Keratinocyte (primary cell): ENCODE measurements around the gene LPCAT1. TPM values are rescaled to one million over a fixed set of nuclear protein-coding genes. Genes with fewer than 3 reads are reported as not detected.

Source experiments
- DNase-seq: peaks from one replicate; pipeline ENCODE4 v3.0.0-alpha.2; 2011; ENCODE audit warnings: low read depth, missing footprints, low spot score
- FAIRE-seq: peaks from 2 replicates; lab custom pipeline; 2011; peaks lifted over from hg19 to GRCh38; lab: Jason Lieb, UNC
- H2AFZ ChIP-seq: 2 replicates; pipeline ENCODE4 v1.6.0; 2012; ENCODE audit warnings: low read length, control low read depth, inconsistent platforms; ENCODE audit not compliant: control insufficient read depth
- H3K27ac ChIP-seq: 2 replicates; pipeline ENCODE4 v1.5.1; 2011; ENCODE audit warnings: low read length; ENCODE audit not compliant: control insufficient read depth, insufficient read depth
- H3K27me3 ChIP-seq: 3 replicates; pipeline ENCODE4 v1.6.0; 2011; ENCODE audit warnings: low read length; ENCODE audit not compliant: control insufficient read depth, insufficient read depth; ENCODE audit errors: extremely low read depth
- H3K36me3 ChIP-seq, 2 experiments: 2 replicates in 1 of 2; 3 replicates in 1 of 2; pipeline ENCODE4 v1.5.1; 2011; ENCODE audit warnings: low read length in 2 of 2, mild to moderate bottlenecking in 1 of 2; ENCODE audit not compliant: control insufficient read depth in 2 of 2, insufficient read depth in 2 of 2; ENCODE audit errors: extremely low read depth in 1 of 2
- H3K4me1 ChIP-seq: 3 replicates; pipeline ENCODE4 v1.5.1; 2011; ENCODE audit warnings: low read length; ENCODE audit not compliant: control insufficient read depth, insufficient read depth; ENCODE audit errors: extremely low read depth
- H3K4me2 ChIP-seq: 3 replicates; pipeline ENCODE4 v1.6.0; 2011; ENCODE audit warnings: low read depth, low read length; ENCODE audit not compliant: control insufficient read depth, insufficient read depth; ENCODE audit errors: extremely low read depth
- H3K4me3 ChIP-seq, 3 experiments: fragments of 200-600 bp in 1 of 3; sonication (generic) in 1 of 3; 2 replicates in 2 of 3; 3 replicates in 1 of 3; pipeline ENCODE4 v1.5.1; 2011 to 2016; ENCODE audit warnings: low read length in 3 of 3, mild to moderate bottlenecking in 3 of 3, control low read depth in 2 of 3, inconsistent platforms in 1 of 3, low read depth in 1 of 3, mixed read lengths in 1 of 3, mixed run types in 1 of 3, moderate library complexity in 1 of 3; ENCODE audit not compliant: control insufficient read depth in 2 of 3, insufficient read depth in 2 of 3; ENCODE audit errors: extremely low read depth in 1 of 3
- H3K79me2 ChIP-seq: 2 replicates; pipeline ENCODE4 v1.6.0; 2012; ENCODE audit warnings: low read length; ENCODE audit not compliant: control insufficient read depth, insufficient read depth
- H3K9ac ChIP-seq: 3 replicates; pipeline ENCODE4 v1.6.0; 2011; ENCODE audit warnings: low read length; ENCODE audit not compliant: control insufficient read depth, insufficient read depth; ENCODE audit errors: extremely low read depth
- H3K9me1 ChIP-seq: 3 replicates; pipeline ENCODE4 v1.6.0; 2011; ENCODE audit warnings: low read length; ENCODE audit not compliant: control insufficient read depth, insufficient read depth; ENCODE audit errors: extremely low read depth
- H3K9me3 ChIP-seq: 2 replicates; pipeline ENCODE4 v1.5.1; 2012; ENCODE audit warnings: low read depth, low read length; ENCODE audit not compliant: control insufficient read depth
- H4K20me1 ChIP-seq: 3 replicates; pipeline ENCODE4 v1.6.0; 2011; ENCODE audit warnings: low read length; ENCODE audit not compliant: control insufficient read depth, insufficient read depth; ENCODE audit errors: extremely low read depth
- EZH2 ChIP-seq: IDR thresholded peaks from one replicate; pipeline ENCODE4 v1.6.1; 2012; ENCODE audit warnings: inconsistent platforms, mild to moderate bottlenecking, low read length, moderate library complexity
- dilution Hi-C: fragments of 300-500 bp; cut with MboI; formaldehyde crosslinking; loops from one replicate; pipeline ENCODE4 v1.7.0; 2020; ENCODE audit warnings: low sequenced_read_pairs; ENCODE audit not compliant: extremely low pct_ligation_motif_present
- polyA plus RNA-seq, 5 experiments: library from polyadenylated mRNA; depleted of rRNA in 3 of 5; stranded (reverse) in 3 of 5; stranded (forward) in 1 of 5; unstranded in 1 of 5; fragments of >200 nt; gene quantifications; 1 replicate in 1 of 5; 2 replicates in 3 of 5; 3 replicates in 1 of 5; pipeline versions ENCODE4 v1.2.1 to v1.2.3, GENCODE V29; 2011 to 2012; ENCODE audit warnings: missing spikeins in 2 of 5, low read depth in 1 of 5, low replicate concordance in 1 of 5
- TF ChIP-seq, protein P1 (sequence below), 3 experiments: IDR thresholded peaks in 1 of 3; conservative IDR thresholded peaks in 1 of 3; optimal IDR thresholded peaks in 1 of 3; 2 replicates in 2 of 3; 3 replicates in 1 of 3; pipeline versions ENCODE3 to v1.5.1; 2011; ENCODE audit warnings: low read length in 3 of 3, mild to moderate bottlenecking in 3 of 3, moderate library complexity in 2 of 3, control low read depth in 1 of 3, inconsistent platforms in 1 of 3; ENCODE audit not compliant: insufficient read depth in 2 of 3; ENCODE audit errors: extremely low read depth in 1 of 3

The LPCAT1 gene
- polyA plus RNA-seq, 1 donor (not counting 4 experiments of a cell fraction or from before 2014, with no cell fraction given), result 32.9 TPM

DNA sequence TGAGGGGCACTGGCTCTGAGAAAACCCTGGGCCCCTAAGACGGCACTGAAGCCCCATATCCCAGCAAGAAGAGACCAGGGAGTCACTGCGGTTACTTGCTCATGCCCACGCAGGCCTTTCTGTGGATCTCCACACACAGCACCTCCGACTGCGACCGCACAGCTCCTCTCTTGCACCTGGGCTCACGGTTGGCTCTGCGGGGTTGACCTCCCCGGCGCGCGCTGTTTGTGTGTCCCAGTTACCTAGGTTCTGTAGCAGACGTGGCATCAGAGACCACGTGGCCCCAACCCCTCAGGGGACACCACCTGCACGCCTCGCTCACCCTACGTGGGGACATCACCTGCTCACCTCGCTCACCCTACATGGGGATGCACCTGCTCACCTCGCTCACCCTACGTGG, 12.7 kb downstream of the LPCAT1 start:
- Histone ChIP-seq H3K9ac (no peak overlapping the region), H3K4me3 (no peak overlapping the region), H3K4me1 (peaks cover 12% of the 10 kb centered on the region), H3K79me2 (peaks cover 90% of the 10 kb centered on the region), H3K9me3 (no peaks in the 10 kb centered on the region), H4K20me1 (peaks cover 31% of the 10 kb centered on the region), H3K27ac (no peak overlapping the region), H3K27me3 (no peaks in the 10 kb centered on the region), H3K9me1 (no peaks in the 10 kb centered on the region), H3K36me3 (peaks cover 20 to 21% of the 10 kb centered on the region in 2 experiments), H3K4me2 (no peak overlapping the region), H2AFZ (no peak overlapping the region)
- TF ChIP-seq EZH2, result no peak
- TF ChIP-seq, protein P1, sequence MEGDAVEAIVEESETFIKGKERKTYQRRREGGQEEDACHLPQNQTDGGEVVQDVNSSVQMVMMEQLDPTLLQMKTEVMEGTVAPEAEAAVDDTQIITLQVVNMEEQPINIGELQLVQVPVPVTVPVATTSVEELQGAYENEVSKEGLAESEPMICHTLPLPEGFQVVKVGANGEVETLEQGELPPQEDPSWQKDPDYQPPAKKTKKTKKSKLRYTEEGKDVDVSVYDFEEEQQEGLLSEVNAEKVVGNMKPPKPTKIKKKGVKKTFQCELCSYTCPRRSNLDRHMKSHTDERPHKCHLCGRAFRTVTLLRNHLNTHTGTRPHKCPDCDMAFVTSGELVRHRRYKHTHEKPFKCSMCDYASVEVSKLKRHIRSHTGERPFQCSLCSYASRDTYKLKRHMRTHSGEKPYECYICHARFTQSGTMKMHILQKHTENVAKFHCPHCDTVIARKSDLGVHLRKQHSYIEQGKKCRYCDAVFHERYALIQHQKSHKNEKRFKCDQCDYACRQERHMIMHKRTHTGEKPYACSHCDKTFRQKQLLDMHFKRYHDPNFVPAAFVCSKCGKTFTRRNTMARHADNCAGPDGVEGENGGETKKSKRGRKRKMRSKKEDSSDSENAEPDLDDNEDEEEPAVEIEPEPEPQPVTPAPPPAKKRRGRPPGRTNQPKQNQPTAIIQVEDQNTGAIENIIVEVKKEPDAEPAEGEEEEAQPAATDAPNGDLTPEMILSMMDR (optimal IDR thresholded peaks at IDR 0.05 in 1 of 3, IDR thresholded peaks at IDR 0.05 in 1 of 3, conservative IDR thresholded peaks at IDR 0.05 in 1 of 3; ENCODE audit: extremely low read depth in 1 of 3, insufficient read depth in 2 of 3, low read length in 3 of 3), result no peak
- dilution Hi-C loops, result no loop called here
- DNase-seq (no peak), FAIRE-seq (no peak)

DNA sequence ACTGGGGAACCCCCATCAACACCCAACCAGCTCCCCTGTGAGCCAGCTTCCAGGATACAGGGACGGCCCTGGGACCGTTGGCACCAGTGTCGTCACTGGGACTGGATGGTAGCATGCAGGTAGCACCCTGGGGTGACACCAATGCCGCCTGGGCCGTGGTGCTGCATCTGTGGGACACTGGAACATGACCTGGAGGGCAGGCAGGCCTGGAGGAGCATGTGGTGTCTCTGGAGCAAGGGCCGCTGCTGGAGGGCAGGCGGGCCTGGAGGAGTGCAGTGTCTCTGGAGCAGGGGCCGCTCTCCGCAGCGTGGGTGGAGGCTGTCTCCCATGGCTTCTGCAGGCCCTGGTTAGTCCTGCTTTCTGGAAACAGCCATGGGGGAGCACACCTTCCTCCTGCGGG, 13.1 kb downstream of the LPCAT1 start:
- Histone ChIP-seq H3K4me2 (no peak overlapping the region), H3K4me3 (no peak overlapping the region), H3K9me1 (no peaks in the 10 kb centered on the region), H3K27me3 (no peaks in the 10 kb centered on the region), H4K20me1 (peaks cover 28% of the 10 kb centered on the region), H2AFZ (no peak overlapping the region), H3K9me3 (no peaks in the 10 kb centered on the region), H3K4me1 (peaks cover 10% of the 10 kb centered on the region), H3K79me2 (peaks cover 90% of the 10 kb centered on the region), H3K9ac (no peak overlapping the region), H3K36me3 (peaks cover 18 to 21% of the 10 kb centered on the region in 2 experiments), H3K27ac (no peak overlapping the region)
- DNase-seq, result no peak
- dilution Hi-C loops, result no loop called here
- FAIRE-seq, result no peak
- no peak for TF ChIP-seq EZH2
- TF ChIP-seq, protein P1 (optimal IDR thresholded peaks at IDR 0.05 in 1 of 3, IDR thresholded peaks at IDR 0.05 in 1 of 3, conservative IDR thresholded peaks at IDR 0.05 in 1 of 3; ENCODE audit: extremely low read depth in 1 of 3, insufficient read depth in 2 of 3, low read length in 3 of 3), result no peak
